ENCODE data around the gene OR6C4.
A peak's percentile ranks its signal among the peaks of the same experiment; 100 is the strongest.
"Not testable (repeated sequence)": the region's sequence is repeated elsewhere in the genome, so short reads cannot be mapped to it uniquely, and the experiment has no call there.

The OR6C4 gene

DNA sequence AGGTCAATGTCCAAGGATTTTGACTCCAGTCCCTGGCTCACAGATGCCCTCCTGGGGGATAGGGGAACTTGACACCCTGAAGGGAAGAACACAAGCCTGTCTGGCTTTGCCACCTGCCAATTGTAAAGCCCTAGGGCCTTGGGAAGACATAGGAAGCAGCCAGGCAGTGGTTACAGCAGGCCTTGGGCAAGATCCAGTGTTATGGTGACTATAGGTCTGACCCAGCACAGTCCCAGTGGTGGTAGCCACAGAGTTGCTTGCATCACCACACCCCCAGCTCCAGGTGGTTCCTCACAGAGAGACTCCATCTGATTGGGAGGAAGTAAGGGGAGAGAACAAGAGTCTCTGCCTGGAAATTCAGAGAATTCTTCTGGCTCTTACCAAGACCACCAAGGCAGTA, 33.0 kb upstream of the OR6C4 start:
- H3K4me3 ChIP-seq (ENCODE audit: low read depth, low read length) = no peak overlapping the region
- H3K9me3 ChIP-seq (ENCODE audit: insufficient read depth, low read depth, low read length) = no peaks in the 10 kb centered on the region
- no peak overlapping the region for H2AFZ ChIP-seq (ENCODE audit: insufficient read depth, low read length, poor library complexity)
- no peaks in the 10 kb centered on the region for H3K36me3 ChIP-seq (ENCODE audit: control insufficient read depth in 1 of 2, insufficient read depth in 2 of 2, low read length in 2 of 2)
- DNase-seq = no peak
- no peak overlapping the region for H3K4me2 ChIP-seq (ENCODE audit: low read length)
- no peak overlapping the region for H4K91ac ChIP-seq (ENCODE audit: low read depth, low read length)
- H3K9ac ChIP-seq (ENCODE audit: low read length) = no peak overlapping the region
- H2AK5ac ChIP-seq (ENCODE audit: low read length) = no peak overlapping the region
- H3K23ac ChIP-seq (ENCODE audit: low read length) = no peak overlapping the region
- H2BK5ac ChIP-seq (ENCODE audit: low read depth, low read length, poor library complexity) = no peak overlapping the region
- no peak overlapping the region for H3K14ac ChIP-seq (ENCODE audit: low read length)
- H4K12ac ChIP-seq (ENCODE audit: low read depth, low read length) = no peak overlapping the region
- H2BK120ac ChIP-seq (ENCODE audit: insufficient read depth, low read length, poor library complexity) = no peak overlapping the region
- no peaks in the 10 kb centered on the region for H3K27me3 ChIP-seq (ENCODE audit: insufficient read depth, low read length)
- H3K79me2 ChIP-seq (ENCODE audit: control insufficient read depth, insufficient read depth, low read length, poor library complexity) = no peaks in the 10 kb centered on the region
- no peak overlapping the region for H3K4ac ChIP-seq (ENCODE audit: low read depth, low read length)
- H2BK12ac ChIP-seq (ENCODE audit: low read length) = no peak overlapping the region
- no peaks in the 10 kb centered on the region for H3K79me1 ChIP-seq (ENCODE audit: low read length)
- no peaks in the 10 kb centered on the region for H3K4me1 ChIP-seq (ENCODE audit: control insufficient read depth in 1 of 2, insufficient read depth in 2 of 2, low read length in 2 of 2)
- H3K18ac ChIP-seq (ENCODE audit: low read length) = no peak overlapping the region
- no peak overlapping the region for H4K8ac ChIP-seq (ENCODE audit: low read depth, low read length)
- no peak overlapping the region for H3K27ac ChIP-seq (ENCODE audit: low read depth, low read length)

DNA sequence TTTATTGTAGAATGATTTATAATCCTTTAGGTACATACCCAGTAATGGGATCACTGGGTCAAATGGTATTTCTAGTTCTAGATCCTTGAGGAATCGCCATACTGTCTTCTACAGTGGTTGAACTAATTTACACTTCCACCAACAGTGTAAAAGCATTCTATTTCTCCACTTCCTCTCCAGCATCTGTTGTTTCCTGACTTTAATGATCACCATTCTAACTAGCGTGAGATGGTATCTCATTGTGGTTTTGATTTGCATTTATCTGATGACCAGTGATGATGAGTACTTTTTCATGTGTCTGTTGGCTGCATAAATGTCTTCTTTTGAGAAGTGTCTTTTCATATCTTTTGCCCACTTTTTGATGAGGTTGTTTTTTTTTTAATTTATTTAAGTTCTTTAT, 1.2 kb upstream of the OR6C4 start:
- not testable (repeated sequence) for H3K79me2 ChIP-seq (ENCODE audit: control insufficient read depth, insufficient read depth, low read length, poor library complexity); H3K27ac ChIP-seq (ENCODE audit: low read depth, low read length); H3K9me3 ChIP-seq (ENCODE audit: insufficient read depth, low read depth, low read length); H2BK12ac ChIP-seq (ENCODE audit: low read length); H4K8ac ChIP-seq (ENCODE audit: low read depth, low read length); H2AK5ac ChIP-seq (ENCODE audit: low read length); H2BK5ac ChIP-seq (ENCODE audit: low read depth, low read length, poor library complexity); H3K23ac ChIP-seq (ENCODE audit: low read length); H3K18ac ChIP-seq (ENCODE audit: low read length); DNase-seq; H4K12ac ChIP-seq (ENCODE audit: low read depth, low read length); H3K9ac ChIP-seq (ENCODE audit: low read length); H3K79me1 ChIP-seq (ENCODE audit: low read length); H4K91ac ChIP-seq (ENCODE audit: low read depth, low read length); H3K4me3 ChIP-seq (ENCODE audit: low read depth, low read length); H3K27me3 ChIP-seq (ENCODE audit: insufficient read depth, low read length); H3K14ac ChIP-seq (ENCODE audit: low read length); H3K4ac ChIP-seq (ENCODE audit: low read depth, low read length); H3K4me1 ChIP-seq (ENCODE audit: control insufficient read depth in 1 of 2, insufficient read depth in 2 of 2, low read length in 2 of 2); H3K4me2 ChIP-seq (ENCODE audit: low read length); H2BK120ac ChIP-seq (ENCODE audit: insufficient read depth, low read length, poor library complexity); H3K36me3 ChIP-seq (ENCODE audit: control insufficient read depth in 1 of 2, insufficient read depth in 2 of 2, low read length in 2 of 2); H2AFZ ChIP-seq (ENCODE audit: insufficient read depth, low read length, poor library complexity)
- WGBS (ENCODE audit: extremely low coverage, insufficient coverage, insufficient read length) = no CpG with 5 or more reads among the region's 2 CpGs

DNA sequence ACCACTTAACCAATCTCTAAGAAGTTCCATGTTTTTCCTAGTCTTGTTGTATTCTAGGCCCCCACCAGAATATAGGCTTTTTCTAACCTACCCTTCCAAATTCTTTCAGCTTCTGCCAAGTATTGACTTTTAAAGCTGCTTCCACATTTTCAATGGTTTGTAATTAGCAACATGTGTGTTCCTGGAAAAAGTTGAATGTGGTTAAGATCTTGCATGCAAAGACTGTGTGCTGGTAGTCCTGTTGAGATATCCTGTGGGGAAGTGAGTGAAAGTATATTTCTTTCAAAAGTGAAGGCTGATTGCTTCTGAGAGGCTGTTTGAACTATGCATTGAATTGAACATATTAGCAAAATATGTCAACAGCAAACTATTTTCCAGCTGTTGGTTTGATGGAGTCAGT, 646 bp upstream of the OR6C4 start:
- H3K4me2 ChIP-seq (ENCODE audit: low read length) = no peak overlapping the region
- no peak overlapping the region for H3K4me3 ChIP-seq (ENCODE audit: low read depth, low read length)
- H3K4me1 ChIP-seq (ENCODE audit: control insufficient read depth in 1 of 2, insufficient read depth in 2 of 2, low read length in 2 of 2) = no peaks in the 10 kb centered on the region
- no peaks in the 10 kb centered on the region for H3K27me3 ChIP-seq (ENCODE audit: insufficient read depth, low read length)
- H3K36me3 ChIP-seq (ENCODE audit: control insufficient read depth in 1 of 2, insufficient read depth in 2 of 2, low read length in 2 of 2) = no peaks in the 10 kb centered on the region
- H3K9ac ChIP-seq (ENCODE audit: low read length) = no peak overlapping the region
- H3K4ac ChIP-seq (ENCODE audit: low read depth, low read length) = no peak overlapping the region
- H3K14ac ChIP-seq (ENCODE audit: low read length) = no peak overlapping the region
- no peak overlapping the region for H4K91ac ChIP-seq (ENCODE audit: low read depth, low read length)
- no peak overlapping the region for H3K23ac ChIP-seq (ENCODE audit: low read length)
- DNase-seq = no peak
- no peak overlapping the region for H2AK5ac ChIP-seq (ENCODE audit: low read length)
- no peak overlapping the region for H2BK120ac ChIP-seq (ENCODE audit: insufficient read depth, low read length, poor library complexity)
- no peak overlapping the region for H3K18ac ChIP-seq (ENCODE audit: low read length)
- H3K79me1 ChIP-seq (ENCODE audit: low read length) = no peaks in the 10 kb centered on the region
- H4K8ac ChIP-seq (ENCODE audit: low read depth, low read length) = no peak overlapping the region
- no peak overlapping the region for H2BK5ac ChIP-seq (ENCODE audit: low read depth, low read length, poor library complexity)
- no peak overlapping the region for H3K27ac ChIP-seq (ENCODE audit: low read depth, low read length)
- H3K79me2 ChIP-seq (ENCODE audit: control insufficient read depth, insufficient read depth, low read length, poor library complexity) = no peaks in the 10 kb centered on the region
- peaks cover 3% of the 10 kb centered on the region for H3K9me3 ChIP-seq (ENCODE audit: insufficient read depth, low read depth, low read length)
- no peak overlapping the region for H2BK12ac ChIP-seq (ENCODE audit: low read length)
- no peak overlapping the region for H2AFZ ChIP-seq (ENCODE audit: insufficient read depth, low read length, poor library complexity)
- H4K12ac ChIP-seq (ENCODE audit: low read depth, low read length) = no peak overlapping the region

DNA sequence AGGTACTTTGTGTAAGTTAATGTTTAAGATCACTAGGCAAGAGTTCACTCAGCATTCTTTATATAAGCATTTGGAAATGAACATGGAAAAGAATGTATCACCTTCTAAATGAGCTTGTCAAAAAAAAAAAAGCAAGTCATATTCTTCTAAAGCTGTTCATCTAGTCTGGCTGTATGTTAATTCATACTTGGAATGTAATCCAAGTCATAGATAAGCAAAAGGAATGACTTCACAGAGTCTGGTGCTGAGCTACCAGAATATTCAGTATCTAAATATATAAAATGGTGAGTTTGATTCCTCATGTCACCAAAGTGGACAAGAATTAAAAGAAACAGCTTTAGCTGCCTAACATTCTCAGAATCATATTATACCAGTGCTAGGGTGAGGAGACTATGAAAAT, 4.9 kb downstream of the OR6C4 start:
- Histone ChIP-seq H3K23ac (ENCODE audit: low read length) (no peak overlapping the region), H3K4me3 (ENCODE audit: low read depth, low read length) (no peak overlapping the region), H3K36me3 (ENCODE audit: control insufficient read depth in 1 of 2, insufficient read depth in 2 of 2, low read length in 2 of 2) (no peaks in the 10 kb centered on the region), H3K79me2 (ENCODE audit: control insufficient read depth, insufficient read depth, low read length, poor library complexity) (no peaks in the 10 kb centered on the region), H3K4me1 (ENCODE audit: control insufficient read depth in 1 of 2, insufficient read depth in 2 of 2, low read length in 2 of 2) (no peaks in the 10 kb centered on the region), H3K9ac (ENCODE audit: low read length) (no peak overlapping the region), H3K18ac (ENCODE audit: low read length) (no peak overlapping the region), H2BK5ac (ENCODE audit: low read depth, low read length, poor library complexity) (no peak overlapping the region), H3K4me2 (ENCODE audit: low read length) (no peak overlapping the region), H3K4ac (ENCODE audit: low read depth, low read length) (no peak overlapping the region), H2BK120ac (ENCODE audit: insufficient read depth, low read length, poor library complexity) (no peak overlapping the region), H2AFZ (ENCODE audit: insufficient read depth, low read length, poor library complexity) (no peak overlapping the region), H3K9me3 (ENCODE audit: insufficient read depth, low read depth, low read length) (peaks cover 3% of the 10 kb centered on the region), H4K91ac (ENCODE audit: low read depth, low read length) (no peak overlapping the region), H3K14ac (ENCODE audit: low read length) (no peak overlapping the region), H4K8ac (ENCODE audit: low read depth, low read length) (no peak overlapping the region), H3K27me3 (ENCODE audit: insufficient read depth, low read length) (no peaks in the 10 kb centered on the region), H2BK12ac (ENCODE audit: low read length) (no peak overlapping the region), H3K79me1 (ENCODE audit: low read length) (no peaks in the 10 kb centered on the region), H4K12ac (ENCODE audit: low read depth, low read length) (no peak overlapping the region), H3K27ac (ENCODE audit: low read depth, low read length) (no peak overlapping the region), H2AK5ac (ENCODE audit: low read length) (no peak overlapping the region)
- DNase-seq = peak in 1 of 2 donors; percentile 0

DNA sequence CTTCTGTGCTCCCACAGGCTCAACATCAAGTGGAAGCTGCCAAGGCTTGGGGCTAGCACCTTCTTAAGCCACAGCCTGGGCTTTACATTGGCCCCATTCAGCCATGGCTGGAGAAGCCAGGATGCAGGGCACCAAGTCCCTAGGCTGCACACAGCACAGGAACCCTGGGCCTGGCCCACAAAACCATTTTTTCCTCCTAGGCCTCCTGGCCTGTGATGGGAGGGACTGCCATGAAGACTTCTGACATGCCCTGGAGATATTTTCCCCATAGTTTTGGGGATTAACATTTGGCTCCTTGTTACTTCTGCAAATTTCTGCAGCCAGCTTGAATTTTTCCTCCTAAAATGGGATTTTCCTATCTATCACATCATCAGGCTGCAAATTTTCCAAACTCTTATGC, 20.7 kb downstream of the OR6C4 start:
- H2BK120ac ChIP-seq (ENCODE audit: insufficient read depth, low read length, poor library complexity); H3K4me2 ChIP-seq (ENCODE audit: low read length); H4K91ac ChIP-seq (ENCODE audit: low read depth, low read length); H3K18ac ChIP-seq (ENCODE audit: low read length); H3K27ac ChIP-seq (ENCODE audit: low read depth, low read length); H2AK5ac ChIP-seq (ENCODE audit: low read length); H4K12ac ChIP-seq (ENCODE audit: low read depth, low read length); H3K4me3 ChIP-seq (ENCODE audit: low read depth, low read length); H3K4ac ChIP-seq (ENCODE audit: low read depth, low read length); H4K8ac ChIP-seq (ENCODE audit: low read depth, low read length); H3K23ac ChIP-seq (ENCODE audit: low read length); H2BK5ac ChIP-seq (ENCODE audit: low read depth, low read length, poor library complexity); DNase-seq; H3K14ac ChIP-seq (ENCODE audit: low read length); H3K79me1 ChIP-seq (ENCODE audit: low read length); H3K9ac ChIP-seq (ENCODE audit: low read length); H2BK12ac ChIP-seq (ENCODE audit: low read length); H3K4me1 ChIP-seq (ENCODE audit: control insufficient read depth in 1 of 2, insufficient read depth in 2 of 2, low read length in 2 of 2); H3K36me3 ChIP-seq (ENCODE audit: control insufficient read depth in 1 of 2, insufficient read depth in 2 of 2, low read length in 2 of 2); H2AFZ ChIP-seq (ENCODE audit: insufficient read depth, low read length, poor library complexity); H3K79me2 ChIP-seq (ENCODE audit: control insufficient read depth, insufficient read depth, low read length, poor library complexity); H3K27me3 ChIP-seq (ENCODE audit: insufficient read depth, low read length): not testable (repeated sequence)
- H3K9me3 ChIP-seq (ENCODE audit: insufficient read depth, low read depth, low read length) = peaks cover 12% of the 10 kb centered on the region

Measured in trophoblast cell (in vitro differentiated cells and primary cell).